Erythroblast (primary cell): ENCODE measurements around the gene ITPK1.

Source experiments
- DNase-seq, 2 experiments: peaks; one replicate each; lab custom pipeline; 2025; lab: John Stamatoyannopoulos, UW
- GATA1 ChIP-seq: IDR thresholded peaks from 2 replicates; pipeline ENCODE4 v1.6.1; 2011; ENCODE audit warnings: low read depth, mild to moderate bottlenecking, control low read depth, low read length, moderate library complexity
- POLR2A ChIP-seq: IDR thresholded peaks from 2 replicates; pipeline ENCODE4 v1.6.1; 2011; ENCODE audit warnings: mild to moderate bottlenecking, low read length

The ITPK1 gene

DNA sequence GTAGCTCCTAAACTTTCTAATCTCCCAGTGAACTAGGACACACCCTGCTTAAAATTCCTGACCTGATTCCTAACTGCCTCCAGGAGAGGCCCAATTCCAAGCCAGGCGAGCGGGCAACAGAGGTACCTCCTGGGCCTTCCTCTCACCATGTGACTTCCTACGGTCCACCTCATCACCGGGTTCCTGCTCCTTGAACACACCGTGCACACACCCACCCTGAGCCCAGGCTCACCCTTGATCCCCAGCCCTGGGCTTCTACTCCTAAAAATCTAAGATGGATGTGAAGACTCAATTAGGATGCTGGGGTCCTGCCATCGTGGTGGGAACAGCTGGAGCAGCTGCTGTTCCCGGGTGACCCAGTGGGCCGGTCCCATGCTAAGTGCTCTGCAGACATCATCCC, 124.2 kb downstream of the ITPK1 start:
- TF ChIP-seq POLR2A (no peak), GATA1 (no peak)
- DNase-seq = no peak

DNA sequence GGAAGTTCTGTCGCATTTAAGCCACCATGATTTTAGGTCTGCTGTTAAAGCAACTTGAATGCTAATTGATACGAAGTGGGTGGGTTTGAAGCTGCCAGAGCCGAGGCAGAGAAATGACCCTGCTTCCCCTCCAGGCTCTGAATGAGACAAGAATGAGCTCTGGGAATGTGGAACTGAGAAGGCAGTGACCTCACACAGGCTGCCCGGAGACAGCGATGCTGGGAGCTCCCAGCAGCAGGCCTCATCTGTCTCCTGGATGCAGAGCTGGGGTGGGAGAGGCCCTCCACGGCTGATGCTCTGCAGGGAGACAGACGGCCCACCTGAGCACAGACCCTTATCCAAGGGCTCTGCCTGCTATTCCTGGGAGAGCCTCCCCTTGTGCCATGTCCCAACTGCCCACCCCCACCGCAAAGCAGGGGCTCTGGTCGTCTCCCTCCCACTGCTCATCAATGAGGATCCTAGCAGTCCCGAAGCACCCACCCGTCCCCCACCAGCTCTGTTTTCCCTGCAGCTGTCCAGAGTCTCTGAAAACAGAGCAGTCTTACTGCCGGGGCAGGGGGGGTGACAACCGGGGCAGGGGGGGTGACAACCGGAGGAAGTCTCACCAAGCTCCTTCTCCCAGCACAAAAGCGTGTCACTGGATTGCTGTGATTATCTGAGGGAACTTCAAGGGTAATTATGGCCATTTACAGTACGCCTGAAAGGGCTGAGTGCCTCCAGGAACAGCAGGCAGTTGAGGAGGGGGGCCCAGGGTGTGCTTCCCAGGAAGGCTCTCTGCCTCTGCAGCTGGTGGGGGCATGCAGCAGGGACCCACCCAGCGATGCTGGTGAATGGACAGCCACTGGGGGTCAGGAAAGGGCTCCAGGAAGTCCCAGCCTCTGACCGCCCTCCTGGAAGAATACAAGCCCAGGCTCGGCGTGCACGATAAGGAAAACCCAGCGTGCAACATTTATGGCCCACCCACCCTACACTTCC, 125.0 kb downstream of the ITPK1 start:
- DNase-seq = no peak
- no peak for TF ChIP-seq POLR2A
- TF ChIP-seq GATA1 = no peak

DNA sequence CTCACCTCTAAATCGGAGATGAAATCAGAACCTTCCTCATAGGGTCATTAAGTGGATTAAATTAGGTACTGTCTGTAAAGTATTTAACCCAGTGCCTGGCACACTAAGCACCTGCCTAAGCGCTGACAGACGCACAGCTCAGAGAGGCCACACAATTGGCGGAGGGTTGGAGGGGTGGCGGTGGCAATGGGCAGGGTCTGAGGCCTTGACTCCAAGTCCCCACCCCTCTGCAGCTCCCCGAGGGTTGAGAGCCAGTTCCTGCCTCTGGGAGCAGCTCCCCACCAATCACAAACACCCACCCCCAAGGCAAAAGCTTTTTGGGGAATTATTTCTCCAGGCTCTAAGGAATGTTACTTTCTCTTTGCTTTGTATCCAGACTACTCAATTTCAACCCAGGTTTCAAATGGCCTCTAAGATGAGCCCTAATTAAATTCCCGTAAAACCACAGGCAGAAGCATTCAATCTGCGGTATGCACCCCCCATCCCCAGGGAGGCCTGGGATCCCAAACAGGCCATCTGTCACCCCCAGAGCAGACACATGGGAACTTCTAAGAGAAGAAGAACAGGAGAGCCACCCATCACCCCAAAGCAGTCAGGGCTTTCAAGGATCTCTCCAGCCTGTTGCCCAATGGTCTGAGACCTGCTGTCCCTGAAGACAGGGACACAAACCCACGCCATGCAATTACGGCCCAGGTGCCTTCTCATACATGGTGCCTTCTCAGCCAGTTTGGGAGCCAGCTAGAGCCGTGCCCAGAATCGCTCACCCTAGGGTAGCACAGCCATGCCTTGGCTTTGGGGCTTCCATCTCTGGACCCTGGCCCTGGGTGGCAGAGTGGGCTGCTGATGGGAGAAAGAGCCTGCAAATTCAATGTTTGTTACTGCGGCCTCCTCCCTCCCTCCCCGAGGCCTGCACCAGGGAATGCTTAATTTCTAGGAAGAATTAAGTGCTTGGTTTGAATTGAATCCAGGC, 126.7 kb downstream of the ITPK1 start:
- no peak for DNase-seq
- TF ChIP-seq GATA1 (no peak), POLR2A (no peak)

DNA sequence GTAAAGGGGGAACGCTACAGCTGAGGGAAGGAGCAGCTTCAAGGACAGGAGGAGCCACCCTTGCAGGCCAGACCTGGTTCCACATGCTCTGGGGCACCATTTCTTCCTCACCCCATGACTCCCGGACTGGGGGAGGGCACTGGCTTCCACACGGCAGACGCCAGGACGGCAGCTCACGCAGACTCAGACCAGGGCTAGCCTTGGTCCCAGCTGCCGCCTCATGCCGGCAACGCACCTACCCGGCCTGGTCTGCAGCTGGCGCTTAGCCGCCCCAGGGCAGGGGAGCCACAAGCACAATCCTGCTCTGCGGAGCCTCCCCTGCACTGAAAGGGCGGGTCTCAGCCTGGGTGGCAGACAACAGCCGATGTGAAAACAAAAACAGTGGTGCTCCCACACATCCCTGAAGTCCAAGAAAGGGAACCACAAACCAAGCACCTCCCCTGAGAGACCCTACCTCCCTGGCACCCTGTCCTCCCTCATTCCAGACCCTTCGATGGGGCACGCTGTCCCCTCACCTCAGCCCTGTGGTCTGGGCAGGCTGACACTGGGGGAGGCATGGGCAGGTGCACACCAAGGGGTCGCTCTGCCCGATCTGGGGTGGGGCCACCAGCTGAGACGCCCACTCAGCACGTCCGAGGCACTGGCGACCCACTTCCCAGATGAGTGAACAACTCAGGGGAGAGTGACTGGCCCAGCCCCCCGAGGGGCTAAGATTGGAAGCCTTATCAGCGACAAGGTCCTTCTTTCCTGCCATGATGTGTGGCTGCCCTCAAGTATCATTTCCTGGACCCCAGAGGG, 127.8 kb downstream of the ITPK1 start:
- TF ChIP-seq GATA1 = no peak
- TF ChIP-seq POLR2A = no peak
- no peak for DNase-seq

DNA sequence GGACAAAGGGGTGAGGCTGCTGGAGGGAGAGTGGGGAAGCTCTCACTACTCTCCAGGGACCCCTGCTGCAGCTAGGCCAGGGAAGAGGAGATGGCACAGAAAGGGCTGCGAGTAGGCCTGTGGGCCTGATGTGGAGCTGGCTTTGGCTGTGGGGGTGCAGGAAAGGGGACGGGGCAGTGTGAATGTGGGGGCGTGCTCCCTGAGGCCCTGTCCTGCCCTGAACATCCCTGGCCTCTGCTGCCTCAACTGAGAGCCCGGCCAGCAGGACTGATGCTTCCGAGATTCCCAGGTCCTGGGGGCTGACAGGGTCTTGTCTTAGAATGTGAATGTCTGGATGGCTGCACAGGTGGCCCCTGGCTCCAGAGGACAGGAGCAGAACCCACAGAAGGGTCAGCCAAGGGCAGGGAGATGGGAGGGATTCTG, 128.6 kb downstream of the ITPK1 start:
- no peak for DNase-seq
- no peak for TF ChIP-seq POLR2A
- TF ChIP-seq GATA1 = no peak

DNA sequence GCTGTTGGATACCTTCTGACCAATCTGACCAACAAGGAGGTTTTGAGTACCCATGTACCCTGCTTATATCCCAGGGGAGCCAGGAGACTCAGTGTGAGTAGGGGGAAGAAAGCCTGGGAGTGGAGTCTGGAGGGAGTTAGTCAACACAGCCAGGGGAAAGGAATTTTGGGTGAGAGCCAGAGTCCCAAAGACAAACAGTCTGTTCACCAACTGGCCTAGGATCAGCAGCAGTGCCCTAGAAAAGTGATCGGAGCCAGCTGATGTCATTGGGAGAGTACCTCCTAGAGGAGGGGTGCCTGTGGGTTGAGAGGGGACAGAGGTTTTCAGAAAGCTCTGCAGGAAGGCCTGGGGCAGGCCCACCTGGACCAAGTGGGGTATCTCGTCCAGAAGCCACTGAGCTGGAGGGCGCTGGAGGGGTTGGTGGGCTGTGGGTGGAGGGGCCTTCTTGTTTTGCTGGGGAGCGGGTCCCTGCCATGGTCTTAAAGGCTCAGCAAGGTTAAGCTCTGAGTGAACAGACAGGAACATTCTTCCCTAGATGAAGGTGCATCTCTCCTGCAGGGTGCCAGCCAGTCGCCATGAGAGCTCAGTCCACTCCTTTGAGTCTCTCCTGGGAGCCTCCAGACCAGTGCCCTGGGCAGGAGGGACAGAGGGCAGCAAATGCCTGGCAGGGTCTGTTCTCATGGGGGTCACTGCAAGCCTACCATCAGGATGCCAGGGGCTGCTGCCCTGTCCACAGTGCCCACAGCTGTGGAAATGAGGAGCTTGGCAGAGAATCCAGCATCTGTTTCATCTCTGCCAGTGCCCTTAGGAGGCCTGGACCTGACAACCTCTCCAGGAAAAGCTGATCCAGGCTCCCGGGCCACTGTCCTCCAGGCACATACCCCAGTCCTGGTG, 129.2 kb downstream of the ITPK1 start:
- DNase-seq = no peak
- no peak for TF ChIP-seq GATA1

DNA sequence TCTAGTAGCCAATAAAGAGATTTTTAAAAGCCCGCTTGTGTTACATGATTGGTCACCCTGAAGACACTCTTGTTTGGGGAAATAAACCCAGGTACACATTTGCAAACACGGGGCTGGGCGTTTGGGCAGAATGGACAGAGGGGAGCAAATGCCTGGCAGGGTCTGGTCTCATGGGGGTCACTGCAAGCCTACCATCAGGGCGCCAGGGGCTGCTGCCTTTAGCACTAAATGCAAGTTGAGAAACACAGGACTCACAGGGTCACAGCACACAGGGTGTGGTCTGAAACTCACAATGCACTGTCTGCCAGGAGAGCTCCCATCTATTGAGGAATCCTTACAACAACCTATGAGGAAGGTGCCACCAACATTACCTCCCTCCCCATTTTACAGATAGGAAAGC, 130.2 kb downstream of the ITPK1 start:
- TF ChIP-seq POLR2A (no peak), GATA1 (no peak)
- no peak for DNase-seq

DNA sequence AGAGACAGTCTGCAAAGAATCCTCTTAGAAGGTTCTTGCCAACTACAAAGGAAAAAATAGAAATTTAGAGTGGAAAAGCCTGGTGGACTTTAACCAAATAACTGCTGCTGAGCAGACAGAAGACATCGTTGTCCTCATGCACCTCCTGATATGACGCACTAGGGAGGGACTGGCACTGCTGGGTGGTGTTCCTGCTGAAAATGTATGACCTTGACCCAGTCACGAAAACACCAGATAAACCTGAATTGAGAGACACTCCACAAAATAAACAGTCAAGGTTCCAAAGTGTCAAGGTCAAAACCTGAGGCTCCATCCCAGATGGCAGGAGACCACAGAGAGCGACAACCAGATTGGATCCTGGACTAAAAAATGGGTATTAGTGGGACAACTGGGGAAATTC, 130.8 kb downstream of the ITPK1 start:
- TF ChIP-seq POLR2A (no peak), GATA1 (no peak)
- DNase-seq = no peak

DNA sequence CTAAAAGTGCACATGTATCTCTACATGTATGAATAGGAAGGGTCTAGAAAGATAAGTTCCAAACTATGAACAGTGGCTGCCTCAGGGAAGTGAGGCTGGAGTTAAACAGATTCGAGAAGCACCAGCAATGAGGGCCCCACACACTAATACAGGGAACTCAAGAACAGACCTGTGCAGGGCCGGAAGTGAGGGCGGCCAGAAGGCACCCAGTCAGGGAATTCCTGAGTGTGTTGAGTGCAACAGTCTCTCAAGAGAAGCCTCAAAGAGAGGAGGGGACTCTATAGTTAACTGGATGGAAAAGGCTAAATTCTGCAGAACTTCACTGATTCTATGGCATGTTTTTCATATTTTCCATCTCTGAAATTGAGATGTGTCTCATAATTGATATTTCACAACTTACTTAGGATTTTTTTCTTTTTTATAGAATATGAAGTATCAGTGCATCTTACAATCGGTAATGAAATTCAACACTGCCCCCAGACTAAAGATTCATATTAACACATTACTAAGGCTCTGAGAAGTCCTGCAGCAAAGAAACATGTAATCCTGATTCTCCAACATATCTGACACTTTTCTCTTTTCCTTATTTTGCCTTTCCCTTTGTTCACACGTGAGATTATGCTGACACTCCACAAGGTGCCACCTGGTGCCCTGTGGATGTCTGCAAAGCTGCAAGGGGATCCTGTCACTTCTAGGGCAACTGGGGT, 131.5 kb downstream of the ITPK1 start:
- no peak for DNase-seq
- TF ChIP-seq POLR2A (no peak), GATA1 (no peak)

DNA sequence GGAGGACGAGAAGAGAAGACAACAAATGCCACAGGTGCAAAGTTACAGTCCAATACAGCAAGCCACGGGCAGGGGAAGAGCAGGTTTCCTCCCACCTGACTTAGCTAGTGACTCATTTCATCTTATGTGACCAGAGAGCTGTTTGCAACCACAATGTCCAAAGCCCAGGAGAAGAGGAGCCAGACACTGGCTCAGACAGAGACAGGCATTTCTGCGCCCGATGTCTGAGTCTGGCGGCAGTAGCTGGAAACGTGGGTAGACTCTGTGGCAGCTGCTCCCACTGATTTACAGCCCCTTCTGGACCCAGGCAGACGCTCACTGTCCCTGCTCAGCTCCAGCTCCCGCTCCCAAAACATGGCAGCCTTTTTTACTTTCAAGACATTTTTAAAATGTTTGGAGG, 132.8 kb downstream of the ITPK1 start:
- TF ChIP-seq POLR2A (no peak), GATA1 (no peak)
- DNase-seq = no peak

DNA sequence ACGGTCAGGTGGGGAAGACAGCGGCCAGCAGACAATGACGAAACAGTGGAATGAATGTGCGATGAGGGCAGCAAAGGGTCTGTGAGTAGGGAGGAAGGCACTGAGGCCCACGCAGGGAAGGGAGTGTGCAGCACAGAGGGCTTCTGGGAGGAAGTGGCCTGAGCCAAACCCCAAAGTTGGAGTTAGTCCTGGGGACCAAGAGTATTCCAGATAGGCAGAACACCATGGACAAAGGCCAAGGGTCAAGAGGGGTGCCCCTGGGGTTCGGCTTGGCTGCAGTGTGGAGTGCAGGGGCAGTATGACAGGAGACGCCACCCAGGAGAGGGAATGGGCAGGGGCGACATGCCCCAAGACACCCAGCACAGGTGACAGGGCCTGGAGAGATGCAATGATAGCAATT, 134.0 kb downstream of the ITPK1 start:
- TF ChIP-seq POLR2A = no peak
- no peak for TF ChIP-seq GATA1
- DNase-seq = no peak

DNA sequence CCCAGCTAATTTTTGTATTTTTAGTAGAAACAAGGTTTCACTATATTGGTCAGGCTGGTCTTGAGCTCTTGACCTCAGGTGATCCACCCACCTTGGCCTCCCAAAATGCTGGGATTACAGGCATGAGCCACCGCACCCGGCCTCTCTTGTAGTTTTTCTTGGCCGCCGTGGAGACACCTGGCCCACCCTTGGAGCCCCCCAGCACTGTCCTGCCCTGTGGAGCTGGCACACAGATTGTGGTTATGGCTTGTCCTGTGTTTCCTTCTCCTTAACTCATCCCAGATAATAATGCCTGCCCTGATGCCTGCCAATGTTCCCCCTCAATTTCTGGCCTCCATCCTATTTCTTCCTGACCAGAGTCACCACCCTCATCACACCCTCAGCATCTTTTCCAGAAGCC, 134.9 kb downstream of the ITPK1 start:
- DNase-seq = no peak
- TF ChIP-seq GATA1 = no peak
- no peak for TF ChIP-seq POLR2A
